GM04503 (cell line): Measurements from ENCODE around the gene KLHL26.

ENCODE experiments used
- DNase-seq: peaks from one replicate; pipeline ENCODE4 v3.0.0-alpha.2; 2012; ENCODE audit warnings: low read depth

The KLHL26 gene

GRCh38 chr19:18687740-18688465 is 51.1 kb downstream of the KLHL26 start:
- no peak for DNase-seq

GRCh38 chr19:18696023-18696422 is 59.2 kb downstream of the KLHL26 start:
- DNase-seq: no peak

GRCh38 chr19:18697680-18698079 is 60.9 kb downstream of the KLHL26 start:
- no peak for DNase-seq

GRCh38 chr19:18698321-18699167 is 61.7 kb downstream of the KLHL26 start:
- no peak for DNase-seq

GRCh38 chr19:18699403-18700054 is 62.7 kb downstream of the KLHL26 start:
- no peak for DNase-seq

GRCh38 chr19:18700501-18701249 is 63.8 kb downstream of the KLHL26 start:
- peak; percentile 13 for DNase-seq

- DNase-seq: no peak
These were observed 64.4 kb downstream of the KLHL26 start for GRCh38 chr19:18701250-18701608.

- no peak for DNase-seq
These were observed 67.2 kb downstream of the KLHL26 start for GRCh38 chr19:18704054-18704453.

- no peak for DNase-seq
These were observed 68.1 kb downstream of the KLHL26 start for GRCh38 chr19:18704971-18705370.

- no peak for DNase-seq
These were observed 71.8 kb downstream of the KLHL26 start for GRCh38 chr19:18708452-18709231.

GRCh38 chr19:18709546-18709945 is 72.7 kb downstream of the KLHL26 start:
- no peak for DNase-seq

- no peak for DNase-seq
These were observed 73.4 kb downstream of the KLHL26 start for GRCh38 chr19:18710186-18710585.

- no peak for DNase-seq
These were observed 74.3 kb downstream of the KLHL26 start for GRCh38 chr19:18710996-18711751.

GRCh38 chr19:18711893-18712292 is 75.1 kb downstream of the KLHL26 start:
- DNase-seq: no peak

GRCh38 chr19:18712981-18713380 is 76.2 kb downstream of the KLHL26 start:
- no peak for DNase-seq

- no peak for DNase-seq
These were observed 76.8 kb downstream of the KLHL26 start for GRCh38 chr19:18713550-18714117.

- no peak for DNase-seq
These were observed 78.6 kb downstream of the KLHL26 start for GRCh38 chr19:18715416-18715815.

- DNase-seq: no peak
These were observed 80.0 kb downstream of the KLHL26 start for GRCh38 chr19:18716857-18717256.

GRCh38 chr19:18717601-18718000 is 80.8 kb downstream of the KLHL26 start:
- DNase-seq: no peak

GRCh38 chr19:18718015-18718526 is 81.2 kb downstream of the KLHL26 start:
- DNase-seq: no peak
